ENCODE results near the gene RAB11FIP3. TPM values are rescaled to one million over a fixed set of nuclear protein-coding genes. Genes with fewer than 3 reads are reported as not detected.

The RAB11FIP3 gene
- total RNA-seq, 1 donor from 2014 or later: 33.3 TPM

DNA sequence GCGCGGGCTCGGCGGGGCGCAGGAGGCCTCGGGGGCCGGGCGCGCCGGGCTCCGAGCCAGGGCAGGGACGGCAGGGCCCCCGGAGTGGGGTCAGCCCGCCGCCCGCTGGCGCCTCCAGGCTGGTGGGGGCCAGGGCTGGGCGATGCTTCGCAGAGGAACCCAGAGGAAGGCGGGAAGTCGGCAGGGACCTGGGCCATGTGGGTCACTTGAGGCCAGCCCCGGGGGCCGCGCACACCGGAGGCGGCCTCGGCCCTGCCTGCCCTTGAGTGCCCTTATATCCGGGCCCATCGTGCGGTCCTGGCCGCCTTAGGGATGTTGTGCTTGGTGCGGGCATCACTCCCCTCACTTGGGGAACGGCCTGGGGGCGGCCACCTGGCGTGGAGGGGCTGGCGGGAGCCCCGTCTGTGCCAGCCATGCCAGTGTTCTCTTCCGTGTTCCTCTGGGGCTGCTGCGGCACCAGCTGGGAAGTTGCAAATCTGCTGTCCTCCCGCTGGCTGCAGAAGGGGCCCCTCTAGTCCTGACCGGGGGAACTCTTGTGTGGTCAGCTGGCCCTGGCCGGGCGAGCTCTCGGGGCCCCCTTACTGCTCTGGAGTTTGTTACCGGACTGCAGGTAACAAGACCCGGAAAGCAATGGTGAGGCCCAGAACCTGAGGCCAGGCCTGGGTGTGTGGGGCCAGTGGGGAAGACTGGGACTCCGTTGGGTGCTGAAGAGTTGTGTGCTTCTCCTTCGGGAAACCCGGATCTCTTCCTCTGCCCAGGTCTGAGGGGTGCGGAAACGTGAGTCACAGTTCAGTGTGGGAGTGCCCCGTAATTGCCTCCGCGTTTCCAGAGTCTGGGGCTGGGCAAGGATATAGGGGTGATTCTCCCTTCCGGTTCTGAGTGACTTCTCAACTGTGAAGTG, 102.9 kb downstream of the RAB11FIP3 start:
- intact Hi-C loops (cut with micrococcal nuclease): loop anchor here (5.0 kb wide), 2 partner anchors 39 to 109 kb away; partner anchors contain the start of genes METTL26, NHLRC4 and PIGQ

GRCh38 chr16:529012-529575, 103.6 kb downstream of the RAB11FIP3 start:
- intact Hi-C loops (cut with micrococcal nuclease): loop anchor here (5.0 kb wide), 2 partner anchors 38 to 108 kb away; partner anchors contain the start of genes METTL26, NHLRC4 and PIGQ

- intact Hi-C loops (cut with micrococcal nuclease): no loop called here
Observed at GRCh38 chr16:530111-530817, 104.8 kb downstream of the RAB11FIP3 start.

GRCh38 chr16:531494-532125, 106.2 kb downstream of the RAB11FIP3 start:
- intact Hi-C loops (cut with micrococcal nuclease): no loop called here

DNA sequence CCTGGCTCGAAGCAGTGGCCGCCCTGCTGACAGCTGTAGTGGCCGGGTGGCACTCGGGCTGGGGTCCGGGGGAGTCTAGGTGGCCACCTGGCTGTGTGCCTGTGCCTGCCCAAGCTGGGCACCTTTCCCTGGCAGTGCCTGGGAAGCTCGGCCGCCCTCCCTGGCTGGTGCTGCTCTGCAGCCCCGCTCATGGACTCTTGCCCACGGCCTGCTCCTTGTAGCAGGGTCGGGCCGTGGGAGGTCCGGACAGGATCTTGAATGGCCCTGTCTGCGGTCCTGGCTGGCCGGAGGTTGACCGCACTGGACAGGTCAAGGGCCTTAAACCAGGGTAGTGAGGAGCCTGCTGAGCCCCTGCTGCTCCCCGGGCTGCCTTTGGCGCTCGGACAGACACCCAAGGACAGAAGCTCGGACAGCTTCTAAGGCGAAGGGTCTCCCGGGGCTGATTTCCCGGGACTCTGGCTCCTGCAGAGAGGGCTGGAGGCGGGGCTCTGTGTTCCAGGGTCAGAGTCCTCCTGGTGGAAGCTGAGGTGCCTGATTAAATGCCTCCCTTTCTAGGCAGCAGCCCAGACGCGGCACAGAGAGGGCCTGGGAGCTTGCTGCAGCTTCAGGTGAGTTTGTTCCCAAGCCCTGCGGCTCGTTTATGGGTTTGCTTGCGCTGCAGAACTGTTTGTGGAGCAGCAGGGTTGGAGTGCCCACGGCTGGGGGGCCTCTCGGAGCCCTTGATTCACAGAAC, 108.1 kb downstream of the RAB11FIP3 start:
- intact Hi-C loops (cut with micrococcal nuclease): no loop called here

- intact Hi-C loops (cut with micrococcal nuclease): no loop called here
Observed at GRCh38 chr16:534135-534534, 108.7 kb downstream of the RAB11FIP3 start.

GRCh38 chr16:534856-535445, 109.5 kb downstream of the RAB11FIP3 start:
- intact Hi-C loops (cut with micrococcal nuclease): no loop called here

DNA sequence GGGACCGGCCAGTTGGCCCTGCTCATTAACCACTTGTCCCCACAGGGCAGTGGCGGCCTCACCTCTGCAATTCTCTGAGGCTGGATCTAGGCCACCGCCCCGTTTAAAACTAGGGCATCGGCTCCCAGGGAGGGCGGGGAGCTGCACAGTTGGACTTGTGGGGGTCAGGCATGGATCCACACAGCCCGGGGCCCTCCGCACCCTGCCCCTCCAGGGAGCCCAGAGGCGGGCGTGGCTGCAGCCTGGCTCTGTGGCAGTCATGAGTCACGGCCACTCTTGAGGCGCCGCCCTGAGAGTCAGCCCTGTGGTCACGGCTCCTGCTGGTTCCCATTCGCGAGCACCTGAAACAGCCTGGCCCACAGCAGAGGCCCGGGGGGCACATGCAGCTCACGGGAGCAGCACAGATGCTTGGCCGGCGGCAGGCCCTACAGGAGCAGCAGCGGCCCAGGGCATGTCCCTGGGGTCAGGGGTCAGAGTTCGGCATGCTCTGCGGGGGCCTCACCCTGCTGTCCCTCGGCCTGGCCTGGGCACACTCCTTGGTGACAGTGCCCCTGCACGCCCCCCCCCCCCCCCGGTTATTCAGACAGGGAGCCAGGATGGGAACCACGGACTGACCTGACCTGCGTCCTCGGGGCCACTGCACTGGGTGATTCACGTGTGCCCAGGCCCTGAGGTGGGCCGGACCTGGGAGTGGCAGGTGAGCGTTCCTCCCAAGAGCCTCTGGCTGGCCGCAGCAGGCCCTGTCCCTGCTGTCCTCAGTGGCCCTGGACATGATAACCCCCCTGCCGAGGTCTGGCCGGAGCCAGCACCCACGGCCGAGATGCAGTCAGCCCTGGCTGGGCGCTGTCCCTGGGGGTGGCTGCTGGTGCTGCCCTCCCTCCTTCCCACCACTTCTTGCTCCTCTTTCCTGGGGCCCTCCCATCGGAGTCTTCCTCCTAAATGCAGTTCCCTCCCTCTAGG, 110.3 kb downstream of the RAB11FIP3 start:
- intact Hi-C loops (cut with micrococcal nuclease): no loop called here

GRCh38 chr16:536746-537145, 111.3 kb downstream of the RAB11FIP3 start:
- intact Hi-C loops (cut with micrococcal nuclease): no loop called here

DNA sequence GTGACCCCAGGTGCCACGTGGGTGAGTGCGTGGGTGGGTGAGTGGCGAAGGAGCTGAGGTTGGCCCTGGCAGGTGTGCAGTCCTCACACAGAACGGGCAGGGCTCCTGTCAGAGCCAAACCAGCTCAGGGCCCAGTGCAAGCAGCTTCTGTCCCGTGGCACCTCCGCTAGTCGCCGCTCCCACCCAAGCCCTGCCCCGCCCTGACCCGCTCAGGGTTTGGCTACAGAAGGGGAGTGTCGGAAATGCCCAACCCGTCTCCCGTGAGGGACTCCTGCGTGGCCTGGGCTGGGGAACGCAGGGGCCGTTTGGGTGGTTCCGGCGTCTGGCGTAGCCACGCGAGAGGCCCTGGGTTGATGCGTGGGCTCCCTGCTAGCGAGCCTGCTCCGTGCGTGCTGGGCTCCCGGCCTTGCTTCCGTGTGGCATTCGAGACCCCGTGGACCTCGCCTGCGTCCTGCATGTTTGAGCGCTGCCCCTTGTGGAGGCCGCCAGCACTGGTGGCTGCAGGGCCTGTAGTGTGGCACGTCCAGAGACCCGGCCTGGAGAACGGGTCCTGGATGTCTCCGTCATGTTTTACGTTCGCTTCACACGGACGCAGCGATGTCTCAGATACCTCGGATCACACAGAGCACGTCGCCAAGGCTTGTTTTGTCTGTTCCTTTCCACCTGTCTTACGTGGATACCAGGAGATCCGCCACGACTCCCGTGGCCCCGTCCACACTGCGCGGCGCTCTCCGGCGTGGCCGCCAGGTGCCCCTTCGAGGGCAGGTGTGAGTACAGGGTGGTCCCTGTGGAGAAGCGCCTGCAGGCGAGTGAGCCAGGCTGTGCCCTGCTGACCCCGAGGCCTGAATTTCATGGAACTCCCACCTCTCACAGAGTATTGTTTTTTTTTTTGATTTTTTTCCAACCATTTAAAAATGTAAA, 112.2 kb downstream of the RAB11FIP3 start:
- intact Hi-C loops (cut with micrococcal nuclease): no loop called here

GRCh38 chr16:539901-540530, 114.6 kb downstream of the RAB11FIP3 start:
- intact Hi-C loops (cut with micrococcal nuclease): no loop called here

DNA sequence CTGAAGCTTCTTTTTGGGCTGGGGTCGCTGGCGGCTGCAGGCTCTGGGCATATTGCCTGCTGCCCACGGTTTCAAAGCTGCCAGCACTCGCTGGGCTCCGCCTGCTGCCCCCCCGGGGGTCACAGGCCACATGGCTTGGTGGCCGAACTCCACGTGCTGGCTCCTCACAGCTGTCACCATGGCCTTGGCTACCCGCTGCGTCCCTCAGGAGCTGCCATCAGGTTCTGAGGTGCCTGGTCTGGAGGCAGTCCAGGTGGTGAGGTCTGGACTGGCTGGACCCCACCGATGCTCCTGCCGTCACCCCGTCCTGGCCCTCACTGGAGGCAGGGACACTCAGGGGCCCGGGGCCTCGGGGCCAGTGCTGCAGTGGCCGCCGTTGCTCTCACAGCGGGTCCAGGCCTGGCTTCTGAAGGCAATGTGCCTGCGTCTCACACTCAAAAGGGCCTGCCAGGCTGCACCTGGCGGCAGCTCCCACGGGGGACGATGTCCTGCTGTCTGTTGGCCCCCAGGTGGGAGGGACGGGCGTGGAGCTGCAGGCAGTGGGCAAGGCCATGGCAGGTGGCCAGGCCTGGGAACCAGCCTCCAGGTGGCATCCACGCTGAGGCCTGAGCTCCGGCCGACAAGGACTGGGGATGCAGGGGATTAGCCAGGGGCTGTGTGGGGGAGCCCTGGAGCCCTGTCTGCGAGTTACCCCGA, 115.3 kb downstream of the RAB11FIP3 start:
- intact Hi-C loops (cut with micrococcal nuclease): no loop called here

DNA sequence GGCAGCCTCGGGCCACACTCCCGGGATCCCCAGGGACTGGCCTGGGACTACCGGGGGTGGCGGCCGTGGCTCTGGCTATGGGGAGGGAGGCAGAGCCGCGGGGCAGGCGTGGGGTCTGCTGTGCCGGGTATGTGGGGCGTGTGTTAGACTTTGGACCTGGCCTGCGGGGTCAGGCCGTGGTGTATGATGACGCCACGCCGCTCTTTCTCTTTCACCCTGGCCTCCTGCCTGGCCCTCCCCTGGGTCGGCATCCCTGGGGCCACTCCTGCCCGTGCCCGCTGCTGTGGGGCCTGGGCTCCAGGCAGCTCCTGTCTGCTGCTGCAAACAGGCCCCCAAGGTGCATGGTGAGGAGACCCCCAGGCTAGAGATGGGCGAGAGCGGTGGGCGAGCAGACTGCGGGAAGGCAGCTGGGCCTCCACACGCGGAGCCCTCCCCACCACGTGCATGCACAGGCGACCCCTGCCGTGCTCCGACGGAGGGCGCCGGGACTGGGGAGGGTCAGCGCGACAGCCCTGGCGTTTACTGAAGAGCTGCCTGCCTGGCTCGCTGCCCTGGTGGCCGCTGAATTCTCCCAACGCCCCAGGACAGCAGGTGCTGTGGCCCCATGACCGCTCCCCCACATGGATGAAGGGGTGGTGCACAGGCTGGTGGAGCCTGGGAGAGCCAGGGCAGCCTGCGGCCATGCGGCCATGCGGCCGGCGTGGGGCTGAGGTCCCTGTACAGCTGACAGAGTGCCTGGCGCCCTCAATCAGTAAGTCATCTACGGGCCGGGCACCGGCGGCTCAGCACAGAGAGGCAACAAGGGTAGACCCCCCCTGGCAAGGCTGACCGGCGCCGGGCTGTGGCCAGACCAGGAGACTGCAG, 118.1 kb downstream of the RAB11FIP3 start:
- intact Hi-C loops (cut with micrococcal nuclease): no loop called here

GRCh38 chr16:544517-544916, 119.1 kb downstream of the RAB11FIP3 start:
- intact Hi-C loops (cut with micrococcal nuclease): no loop called here

DNA sequence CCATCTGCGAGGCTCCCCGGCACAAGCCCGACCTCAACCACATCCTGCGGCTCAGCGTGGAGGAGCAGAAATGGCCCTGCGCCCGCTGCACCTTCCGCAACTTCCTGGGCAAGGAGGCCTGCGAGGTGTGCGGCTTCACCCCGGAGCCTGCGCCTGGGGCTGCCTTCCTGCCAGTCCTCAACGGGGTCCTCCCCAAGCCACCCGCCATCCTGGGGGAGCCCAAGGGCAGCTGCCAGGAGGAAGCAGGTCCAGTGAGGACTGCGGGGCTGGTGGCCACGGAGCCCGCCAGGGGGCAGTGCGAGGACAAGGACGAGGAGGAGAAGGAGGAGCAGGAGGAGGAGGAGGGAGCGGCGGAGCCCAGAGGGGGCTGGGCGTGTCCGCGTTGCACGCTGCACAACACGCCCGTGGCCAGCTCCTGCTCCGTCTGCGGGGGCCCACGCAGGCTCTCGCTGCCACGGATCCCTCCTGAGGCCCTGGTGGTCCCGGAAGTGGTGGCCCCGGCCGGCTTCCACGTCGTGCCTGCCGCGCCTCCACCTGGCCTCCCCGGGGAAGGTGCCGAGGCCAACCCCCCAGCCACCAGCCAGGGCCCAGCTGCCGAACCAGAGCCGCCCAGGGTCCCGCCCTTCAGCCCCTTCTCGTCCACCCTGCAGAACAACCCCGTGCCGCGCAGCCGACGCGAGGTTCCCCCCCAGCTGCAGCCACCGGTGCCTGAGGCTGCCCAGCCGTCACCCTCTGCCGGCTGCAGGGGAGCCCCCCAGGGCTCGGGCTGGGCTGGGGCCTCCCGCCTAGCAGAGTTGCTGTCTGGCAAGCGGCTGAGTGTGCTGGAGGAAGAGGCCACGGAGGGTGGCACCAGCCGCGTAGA, 121.7 kb downstream of the RAB11FIP3 start:
- intact Hi-C loops (cut with micrococcal nuclease): no loop called here

Measured in T-helper 2 cell treated with Interferon-gamma antibody and Interleukin-4, amounts not matched to agents 100 ng/mL and 5 ng/mL, for 36 hours (primary cell).